Esophagus squamous epithelium (tissue), 5 donors: ENCODE measurements around the gene GRIK4. TPM values are rescaled to one million over a fixed set of nuclear protein-coding genes. Genes with fewer than 3 reads are reported as not detected.

ENCODE experiments used
- DNase-seq: peaks from one replicate; lab custom pipeline; 2025; lab: John Stamatoyannopoulos, UW
- H3K27ac ChIP-seq, 4 donors: fragments of 200-600 bp; sonication (generic); one replicate each; pipeline ENCODE4 v1.5.1; 2016 to 2019; ENCODE audit warnings: mild to moderate bottlenecking in 1 of 4
- H3K27me3 ChIP-seq, 4 donors: fragments of 200-600 bp; sonication (generic); 1 replicate in 3 of 4; 2 replicates in 1 of 4; pipeline versions ENCODE4 v1.5.1 to v1.6.0; 2017 to 2021; ENCODE audit warnings: antibody characterized with exemption in 1 of 4
- H3K36me3 ChIP-seq, 3 donors: fragments of 200-600 bp; sonication (generic); one replicate each; pipeline ENCODE4 v1.5.1; 2016 to 2019
- H3K4me1 ChIP-seq, 3 donors: fragments of 200-600 bp; sonication (generic); one replicate each; pipeline ENCODE4 v1.5.1; 2017 to 2019
- H3K4me3 ChIP-seq, 4 donors: fragments of 200-600 bp; sonication (generic); 1 replicate in 3 of 4; 2 replicates in 1 of 4; pipeline ENCODE4 v1.5.1; 2016 to 2019; ENCODE audit warnings: mild to moderate bottlenecking in 2 of 4, moderate library complexity in 1 of 4
- H3K9me3 ChIP-seq, 3 donors: fragments of 200-600 bp; sonication (generic); one replicate each; pipeline ENCODE4 v1.5.1; 2016 to 2019
- CTCF ChIP-seq, 6 experiments: fragments of 450-650 bp in 4 of 6; fragments of 200-600 bp in 2 of 6; sonication (generic) in 2 of 6; IDR thresholded peaks; one replicate each; pipeline ENCODE4 v1.5.1; 2016 to 2019; ENCODE audit warnings: antibody characterized with exemption in 6 of 6, mild to moderate bottlenecking in 4 of 6, moderate library complexity in 4 of 6
- POLR2A ChIP-seq, 4 donors: fragments of 450-650 bp; IDR thresholded peaks; one replicate each; pipeline ENCODE4 v1.6.1; 2017; ENCODE audit warnings: antibody characterized with exemption in 4 of 4, mild to moderate bottlenecking in 4 of 4, moderate library complexity in 3 of 4
- WGBS, 2 donors: methylation state at CpG; one replicate each; pipeline ENCODE4 v1.1.5; 2018; 5-methylcytosine and 5-hydroxymethylcytosine counted together
- intact Hi-C: fragments of 100-400 bp; cut with DNase I; formaldehyde crosslinking; loops from one replicate; pipeline ENCODE4 v1.15.0; 2022
- total RNA-seq, 4 donors: library from RNA; depleted of rRNA; stranded (reverse); fragments of >200 nt; gene quantifications; one replicate each; pipeline ENCODE4 v1.1.0, GENCODE V29; 2016
- donor health status: DM: yes; HTN: yes; CAD: no.

GRIK4 gene
- total RNA-seq, 4 donors from 2014 or later = 0.15 to 0.19 TPM; not detected in 2

GRCh38 chr11:120525261-120526171, 14.0 kb downstream of the GRIK4 start:
- WGBS, 2 donors = 78 to 80% methylated on average over 13 to 14 of the region's 16 CpGs
- Histone ChIP-seq H3K36me3 (no peaks in the 10 kb centered on the region), H3K4me1 (peaks cover 0 to 11% (median 5%) of the 10 kb centered on the region in 3 donors), H3K27me3 (peaks cover 0 to 63% (median 0%) of the 10 kb centered on the region in 4 donors), H3K4me3 (no peak overlapping the region), H3K27ac (no peak overlapping the region), H3K9me3 (no peaks in the 10 kb centered on the region)
- TF ChIP-seq CTCF (IDR thresholded peaks at IDR 0.05) = no peak
- TF ChIP-seq POLR2A (IDR thresholded peaks at IDR 0.05) = no peak
- DNase-seq = no peak
- intact Hi-C loops = loop anchor here (10.0 kb wide), 1 partner anchor 279 kb away; no protein-coding TSS in a partner anchor

GRCh38 chr11:120526241-120526640, 14.7 kb downstream of the GRIK4 start:
- Histone ChIP-seq H3K27ac (no peak overlapping the region), H3K27me3 (peaks cover 0 to 63% (median 0%) of the 10 kb centered on the region in 4 donors), H3K36me3 (no peaks in the 10 kb centered on the region), H3K4me1 (peaks cover 0 to 11% (median 5%) of the 10 kb centered on the region in 3 donors), H3K9me3 (no peaks in the 10 kb centered on the region), H3K4me3 (no peak overlapping the region)
- no peak for DNase-seq
- intact Hi-C loops = loop anchor here (10.0 kb wide), 1 partner anchor 279 kb away; no protein-coding TSS in a partner anchor
- TF ChIP-seq CTCF (IDR thresholded peaks at IDR 0.05) (no peak), POLR2A (IDR thresholded peaks at IDR 0.05) (no peak)
- WGBS, 2 donors = 81 to 82% methylated on average over 7 to 10 of the region's 10 CpGs

- Histone ChIP-seq H3K4me1 (peaks cover 0 to 13% (median 5%) of the 10 kb centered on the region in 3 donors), H3K9me3 (no peaks in the 10 kb centered on the region), H3K27ac (no peak overlapping the region), H3K36me3 (no peaks in the 10 kb centered on the region), H3K27me3 (peaks cover 0 to 73% (median 0%) of the 10 kb centered on the region in 4 donors), H3K4me3 (no peak overlapping the region)
- TF ChIP-seq POLR2A (IDR thresholded peaks at IDR 0.05) (no peak), CTCF (IDR thresholded peaks at IDR 0.05) (no peak)
- intact Hi-C loops = loop anchor here (10.0 kb wide), 1 partner anchor 278 kb away; no protein-coding TSS in a partner anchor
- no peak for DNase-seq
- 12 to 29% methylated on average over 8 of the region's 16 CpGs for WGBS, 2 donors
Measured at GRCh38 chr11:120527111-120527761, 15.7 kb downstream of the GRIK4 start.

GRCh38 chr11:120528749-120529148, 17.2 kb downstream of the GRIK4 start:
- H3K4me1 ChIP-seq = peaks cover 0 to 21% (median 5%) of the 10 kb centered on the region in 3 donors

More at GRCh38 chr11:120528749-120529148, 17.2 kb downstream of the GRIK4 start:
- DNase-seq = no peak
- intact Hi-C loops = loop anchor here (10.0 kb wide), 1 partner anchor 276 kb away; no protein-coding TSS in a partner anchor
- H3K27ac ChIP-seq = no peak overlapping the region
- no peaks in the 10 kb centered on the region for H3K36me3 ChIP-seq
- TF ChIP-seq CTCF (IDR thresholded peaks at IDR 0.05) (no peak), POLR2A (IDR thresholded peaks at IDR 0.05) (no peak)
- 82 to 88% methylated on average over 4 of the region's 4 CpGs for WGBS, 2 donors
- H3K4me3 ChIP-seq = no peak overlapping the region
- H3K27me3 ChIP-seq = peaks cover 0 to 66% (median 0%) of the 10 kb centered on the region in 4 donors
- no peaks in the 10 kb centered on the region for H3K9me3 ChIP-seq
